Measurements from ENCODE around the gene LMNTD2. TPM values are rescaled to one million over a fixed set of nuclear protein-coding genes. Genes with fewer than 3 reads are reported as not detected.
A peak's percentile ranks its signal among the peaks of the same experiment; 100 is the strongest.

LMNTD2 gene
- total RNA-seq, 1 experiment from 2014 or later: 0.23 TPM

GRCh38 chr11:553083-553987 lies 7.2 kb downstream of the LMNTD2 start:
- no peak for DNase-seq (ENCODE audit: low read depth)

GRCh38 chr11:551596-551995 lies 8.9 kb downstream of the LMNTD2 start:
- DNase-seq (ENCODE audit: low read depth): no peak

GRCh38 chr11:551131-551530 lies 9.4 kb downstream of the LMNTD2 start:
- DNase-seq (ENCODE audit: low read depth): no peak

GRCh38 chr11:550746-551085 lies 9.8 kb downstream of the LMNTD2 start:
- DNase-seq (ENCODE audit: low read depth): no peak

GRCh38 chr11:550021-550745 lies 10.4 kb downstream of the LMNTD2 start:
- DNase-seq (ENCODE audit: low read depth): no peak

- DNase-seq (ENCODE audit: low read depth): no peak
These were observed 11.6 kb downstream of the LMNTD2 start for GRCh38 chr11:548700-549603.

GRCh38 chr11:545171-545570 lies 15.4 kb downstream of the LMNTD2 start:
- no peak for DNase-seq (ENCODE audit: low read depth)

GRCh38 chr11:544817-545166 lies 15.7 kb downstream of the LMNTD2 start:
- no peak for DNase-seq (ENCODE audit: low read depth)

GRCh38 chr11:541433-541885 lies 19.1 kb downstream of the LMNTD2 start:
- DNase-seq (ENCODE audit: low read depth): no peak

GRCh38 chr11:540583-541432 lies 19.7 kb downstream of the LMNTD2 start:
- DNase-seq (ENCODE audit: low read depth): no peak

- no peak for DNase-seq (ENCODE audit: low read depth)
These were observed 20.5 kb downstream of the LMNTD2 start for GRCh38 chr11:539971-540481.

GRCh38 chr11:538431-539051 lies 22.0 kb downstream of the LMNTD2 start:
- peak; percentile 0 for DNase-seq (ENCODE audit: low read depth)

GRCh38 chr11:537622-538430 lies 22.7 kb downstream of the LMNTD2 start:
- DNase-seq (ENCODE audit: low read depth): peak; percentile 1

- DNase-seq (ENCODE audit: low read depth): peak; percentile 82
These were observed 23.5 kb downstream of the LMNTD2 start, which contains the start of gene LRRC56 for GRCh38 chr11:536841-537621. LRRC56 (plus strand) TSS chr11:537527; CDS start chr11:540685, 3,158 bp downstream.

GRCh38 chr11:535519-536454 lies 24.8 kb downstream of the LMNTD2 start, which contains the start of gene HRAS:
HRAS (minus strand) TSS chr11:535576.
- peak; percentile 95 for DNase-seq (ENCODE audit: low read depth)

GRCh38 chr11:535210-535518 lies 25.4 kb downstream of the LMNTD2 start:
- DNase-seq (ENCODE audit: low read depth): no peak

- no peak for DNase-seq (ENCODE audit: low read depth)
These were observed 25.9 kb downstream of the LMNTD2 start for GRCh38 chr11:534396-535209.
